Measurements from ENCODE around the gene PIH1D1. TPM values are rescaled to one million over a fixed set of nuclear protein-coding genes. Genes with fewer than 3 reads are reported as not detected.
"Not testable (repeated sequence)": the region's sequence is repeated elsewhere in the genome, so short reads cannot be mapped to it uniquely, and the experiment has no call there.

Gene PIH1D1
- total and polyA plus RNA-seq, 4 donors = 45.0 to 124 (median 64.2) TPM

DNA sequence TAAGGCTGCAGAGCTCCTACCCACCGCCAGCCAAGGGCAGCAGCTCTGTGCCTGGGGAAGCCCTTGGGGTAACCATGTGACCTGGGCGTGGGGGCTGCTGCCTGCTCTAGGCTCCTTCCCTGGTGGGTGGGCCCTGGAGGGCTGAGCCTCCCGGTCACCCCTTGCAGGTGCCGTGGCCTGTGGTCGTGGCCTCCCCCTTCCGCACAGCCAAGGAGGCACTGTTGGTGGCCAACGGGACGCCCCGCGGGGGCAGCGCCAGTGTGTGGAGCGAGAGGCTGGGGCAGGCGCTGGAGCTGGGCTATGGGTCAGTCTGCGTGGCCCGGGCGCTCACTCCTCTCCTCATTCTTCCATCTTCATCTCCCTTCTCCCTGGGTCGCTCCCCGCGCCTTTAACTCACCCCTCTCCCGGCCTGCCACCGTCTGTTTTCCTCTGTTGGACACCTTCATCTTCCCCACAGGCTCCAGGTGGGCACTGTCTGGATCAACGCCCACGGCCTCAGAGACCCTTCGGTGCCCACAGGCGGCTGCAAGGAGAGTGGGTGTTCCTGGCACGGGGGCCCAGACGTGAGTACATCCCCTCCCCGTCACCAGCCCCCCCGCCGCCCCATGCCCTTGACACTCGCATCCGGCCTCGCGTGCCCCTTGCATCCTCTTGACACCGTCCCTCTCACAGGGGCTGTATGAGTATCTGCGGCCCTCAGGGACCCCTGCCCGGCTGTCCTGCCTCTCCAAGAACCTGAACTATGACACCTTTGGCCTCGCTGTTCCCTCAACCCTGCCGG lies 12.5 kb upstream of the PIH1D1 start:
- Histone ChIP-seq H3K4me3 (ENCODE audit: low read length in 2 of 2) (no peak overlapping the region), H3K27me3 (ENCODE audit: control insufficient read depth in 1 of 2, insufficient read depth in 2 of 2, low read length in 1 of 2) (no peaks in the 10 kb centered on the region), H3K9me3 (ENCODE audit: control insufficient read depth, low read length) (no peaks in the 10 kb centered on the region), H3K27ac (ENCODE audit: low read depth in 1 of 2, low read length in 2 of 2) (no peak overlapping the region), H3K36me3 (ENCODE audit: control insufficient read depth in 1 of 2, insufficient read depth in 2 of 2, low read length in 1 of 2) (peaks cover 0 to 2% of the 10 kb centered on the region in 2 donors), H3K4me1 (ENCODE audit: control insufficient read depth in 1 of 2, insufficient read depth in 2 of 2, low read length in 2 of 2) (no peaks in the 10 kb centered on the region)
- DNase-seq (no peak), ATAC-seq (ENCODE audit: low FRiP score) (no peak)
- 89 to 92% methylated on average over 35 to 39 of the region's 39 CpGs for WGBS, 2 donors
- intact Hi-C loops (cut with DNase I) = no loop called here

- DNase-seq (no peak), ATAC-seq (ENCODE audit: low FRiP score) (no peak)
- H3K36me3 ChIP-seq (ENCODE audit: control insufficient read depth in 1 of 2, insufficient read depth in 2 of 2, low read length in 1 of 2) = peaks cover 0 to 2% of the 10 kb centered on the region in 2 donors
- intact Hi-C loops (cut with DNase I) = no loop called here
- no peaks in the 10 kb centered on the region for H3K4me1 ChIP-seq (ENCODE audit: control insufficient read depth in 1 of 2, insufficient read depth in 2 of 2, low read length in 2 of 2)
- no peak overlapping the region for H3K27ac ChIP-seq (ENCODE audit: low read depth in 1 of 2, low read length in 2 of 2)
- H3K27me3 ChIP-seq (ENCODE audit: control insufficient read depth in 1 of 2, insufficient read depth in 2 of 2, low read length in 1 of 2) = no peaks in the 10 kb centered on the region
- H3K9me3 ChIP-seq (ENCODE audit: control insufficient read depth, low read length) = no peaks in the 10 kb centered on the region
- no peak overlapping the region for H3K4me3 ChIP-seq (ENCODE audit: low read length in 2 of 2)
- WGBS, 2 donors = 85 to 88% methylated on average over 12 of the region's 12 CpGs
Observed at GRCh38 chr19:49462492-49462891, 10.9 kb upstream of the PIH1D1 start.

- 96 to 98% methylated on average over 32 to 37 of the region's 37 CpGs for WGBS, 2 donors
- H3K9me3 ChIP-seq (ENCODE audit: control insufficient read depth, low read length) = no peaks in the 10 kb centered on the region
- ATAC-seq (ENCODE audit: low FRiP score) = no peak
- H3K4me1 ChIP-seq (ENCODE audit: control insufficient read depth in 1 of 2, insufficient read depth in 2 of 2, low read length in 2 of 2) = no peaks in the 10 kb centered on the region
- H3K27me3 ChIP-seq (ENCODE audit: control insufficient read depth in 1 of 2, insufficient read depth in 2 of 2, low read length in 1 of 2) = no peaks in the 10 kb centered on the region
- H3K27ac ChIP-seq (ENCODE audit: low read depth in 1 of 2, low read length in 2 of 2) = no peak overlapping the region
- DNase-seq = no peak
- peaks cover 0 to 2% of the 10 kb centered on the region in 2 donors for H3K36me3 ChIP-seq (ENCODE audit: control insufficient read depth in 1 of 2, insufficient read depth in 2 of 2, low read length in 1 of 2)
- intact Hi-C loops (cut with DNase I) = no loop called here
- H3K4me3 ChIP-seq (ENCODE audit: low read length in 2 of 2) = no peak overlapping the region
Observed at GRCh38 chr19:49461656-49462055, 10.0 kb upstream of the PIH1D1 start.

DNA sequence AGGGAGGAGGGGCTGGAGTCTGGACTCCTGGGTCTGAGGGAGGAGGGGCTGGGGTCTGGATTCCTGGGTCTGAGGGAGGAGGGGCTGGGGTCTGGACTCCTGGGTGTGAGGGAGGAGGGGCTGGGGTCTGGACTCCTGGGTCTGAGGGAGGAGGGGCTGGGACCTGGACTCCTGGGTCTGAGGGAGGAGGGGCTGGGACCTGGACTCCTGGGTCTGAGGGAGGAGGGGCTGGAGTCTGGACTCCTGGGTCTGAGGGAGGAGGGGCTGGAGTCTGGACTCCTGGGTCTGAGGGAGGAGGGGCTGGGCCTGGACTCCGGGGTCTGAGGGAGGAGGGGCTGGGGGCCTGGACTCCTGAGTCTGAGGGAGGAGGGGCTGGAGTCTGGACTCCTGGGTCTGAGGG lies 9.5 kb upstream of the PIH1D1 start:
- DNase-seq; ATAC-seq (ENCODE audit: low FRiP score); H3K9me3 ChIP-seq (ENCODE audit: control insufficient read depth, low read length); H3K4me1 ChIP-seq (ENCODE audit: control insufficient read depth in 1 of 2, insufficient read depth in 2 of 2, low read length in 2 of 2); H3K36me3 ChIP-seq (ENCODE audit: control insufficient read depth in 1 of 2, insufficient read depth in 2 of 2, low read length in 1 of 2); H3K27ac ChIP-seq (ENCODE audit: low read depth in 1 of 2, low read length in 2 of 2); intact Hi-C loops (cut with DNase I); H3K4me3 ChIP-seq (ENCODE audit: low read length in 2 of 2); H3K27me3 ChIP-seq (ENCODE audit: control insufficient read depth in 1 of 2, insufficient read depth in 2 of 2, low read length in 1 of 2): not testable (repeated sequence)
- WGBS, 2 donors = 0% methylated on average over 1 of the region's 1 CpG; no CpG with 5 or more reads in 1 of the 2 donors

- Histone ChIP-seq H3K36me3 (ENCODE audit: control insufficient read depth in 1 of 2, insufficient read depth in 2 of 2, low read length in 1 of 2) (no peaks in the 10 kb centered on the region), H3K27ac (ENCODE audit: low read depth in 1 of 2, low read length in 2 of 2) (no peak overlapping the region), H3K4me3 (ENCODE audit: low read length in 2 of 2) (no peak overlapping the region), H3K9me3 (ENCODE audit: control insufficient read depth, low read length) (no peaks in the 10 kb centered on the region), H3K4me1 (ENCODE audit: control insufficient read depth in 1 of 2, insufficient read depth in 2 of 2, low read length in 2 of 2) (no peaks in the 10 kb centered on the region), H3K27me3 (ENCODE audit: control insufficient read depth in 1 of 2, insufficient read depth in 2 of 2, low read length in 1 of 2) (no peaks in the 10 kb centered on the region)
- no peak for ATAC-seq (ENCODE audit: low FRiP score)
- DNase-seq = no peak
- intact Hi-C loops (cut with DNase I) = no loop called here
- 89 to 93% methylated on average over 12 of the region's 12 CpGs for WGBS, 2 donors
Observed at GRCh38 chr19:49459388-49459787, 7.8 kb upstream of the PIH1D1 start.

- intact Hi-C loops (cut with DNase I) = no loop called here
- Histone ChIP-seq H3K4me3 (ENCODE audit: low read length in 2 of 2) (no peak overlapping the region), H3K27ac (ENCODE audit: low read depth in 1 of 2, low read length in 2 of 2) (no peak overlapping the region), H3K9me3 (ENCODE audit: control insufficient read depth, low read length) (no peaks in the 10 kb centered on the region), H3K36me3 (ENCODE audit: control insufficient read depth in 1 of 2, insufficient read depth in 2 of 2, low read length in 1 of 2) (no peaks in the 10 kb centered on the region), H3K4me1 (ENCODE audit: control insufficient read depth in 1 of 2, insufficient read depth in 2 of 2, low read length in 2 of 2) (no peaks in the 10 kb centered on the region), H3K27me3 (ENCODE audit: control insufficient read depth in 1 of 2, insufficient read depth in 2 of 2, low read length in 1 of 2) (no peaks in the 10 kb centered on the region)
- 92 to 94% methylated on average over 5 of the region's 5 CpGs for WGBS, 2 donors
- DNase-seq (no peak), ATAC-seq (ENCODE audit: low FRiP score) (no peak)
Observed at GRCh38 chr19:49458567-49458903, 6.9 kb upstream of the PIH1D1 start.

DNA sequence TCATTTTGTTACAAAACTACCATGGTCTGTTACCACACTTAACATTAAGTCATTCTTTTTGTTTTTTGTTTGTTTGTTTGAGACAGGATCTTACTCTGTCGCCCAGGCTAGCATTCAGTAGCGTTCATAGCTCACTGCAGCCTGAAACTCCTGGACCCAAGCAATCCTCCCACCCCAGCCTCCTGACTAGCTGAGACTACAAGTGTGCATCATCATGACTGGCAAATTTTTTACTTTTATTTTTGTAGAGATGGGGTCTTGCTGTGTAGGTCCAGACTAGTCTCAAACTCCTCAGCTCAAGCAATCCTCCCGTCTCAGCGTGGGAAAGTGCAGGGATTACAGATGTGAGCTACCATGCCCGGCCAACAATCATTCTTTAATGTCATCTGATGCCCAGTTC lies 4.7 kb upstream of the PIH1D1 start:
- Histone ChIP-seq H3K4me1 (ENCODE audit: control insufficient read depth in 1 of 2, insufficient read depth in 2 of 2, low read length in 2 of 2) (no peaks in the 10 kb centered on the region), H3K9me3 (ENCODE audit: control insufficient read depth, low read length) (no peaks in the 10 kb centered on the region), H3K27ac (ENCODE audit: low read depth in 1 of 2, low read length in 2 of 2) (no peak overlapping the region), H3K36me3 (ENCODE audit: control insufficient read depth in 1 of 2, insufficient read depth in 2 of 2, low read length in 1 of 2) (no peaks in the 10 kb centered on the region), H3K4me3 (ENCODE audit: low read length in 2 of 2) (no peak overlapping the region), H3K27me3 (ENCODE audit: control insufficient read depth in 1 of 2, insufficient read depth in 2 of 2, low read length in 1 of 2) (no peaks in the 10 kb centered on the region)
- 80 to 86% methylated on average over 5 of the region's 5 CpGs for WGBS, 2 donors
- intact Hi-C loops (cut with DNase I) = no loop called here
- no peak for ATAC-seq (ENCODE audit: low FRiP score)
- no peak for DNase-seq

GRCh38 chr19:49455773-49456172 lies 4.2 kb upstream of the PIH1D1 start:
- Histone ChIP-seq H3K9me3 (ENCODE audit: control insufficient read depth, low read length) (no peaks in the 10 kb centered on the region), H3K4me1 (ENCODE audit: control insufficient read depth in 1 of 2, insufficient read depth in 2 of 2, low read length in 2 of 2) (no peaks in the 10 kb centered on the region), H3K27me3 (ENCODE audit: control insufficient read depth in 1 of 2, insufficient read depth in 2 of 2, low read length in 1 of 2) (no peaks in the 10 kb centered on the region), H3K27ac (ENCODE audit: low read depth in 1 of 2, low read length in 2 of 2) (no peak overlapping the region), H3K36me3 (ENCODE audit: control insufficient read depth in 1 of 2, insufficient read depth in 2 of 2, low read length in 1 of 2) (no peaks in the 10 kb centered on the region), H3K4me3 (ENCODE audit: low read length in 2 of 2) (no peak overlapping the region)
- 63 to 64% methylated on average over 5 of the region's 5 CpGs for WGBS, 2 donors
- DNase-seq (no peak), ATAC-seq (ENCODE audit: low FRiP score) (no peak)
- intact Hi-C loops (cut with DNase I) = no loop called here

- DNase-seq (no peak), ATAC-seq (ENCODE audit: low FRiP score) (no peak)
- H3K27me3 ChIP-seq (ENCODE audit: control insufficient read depth in 1 of 2, insufficient read depth in 2 of 2, low read length in 1 of 2) = no peaks in the 10 kb centered on the region
- peak overlapping the region; percentile 64 to 75 for H3K27ac ChIP-seq (ENCODE audit: low read depth in 1 of 2, low read length in 2 of 2)
- H3K9me3 ChIP-seq (ENCODE audit: control insufficient read depth, low read length) = no peaks in the 10 kb centered on the region
- no peaks in the 10 kb centered on the region for H3K36me3 ChIP-seq (ENCODE audit: control insufficient read depth in 1 of 2, insufficient read depth in 2 of 2, low read length in 1 of 2)
- 37 to 41% methylated on average over 10 of the region's 10 CpGs for WGBS, 2 donors
- H3K4me1 ChIP-seq (ENCODE audit: control insufficient read depth in 1 of 2, insufficient read depth in 2 of 2, low read length in 2 of 2) = no peaks in the 10 kb centered on the region
- peak overlapping the region in 1 of 2 donors; percentile 7 for H3K4me3 ChIP-seq (ENCODE audit: low read length in 2 of 2)
- intact Hi-C loops (cut with DNase I) = no loop called here
Observed at GRCh38 chr19:49453757-49454240, 2.2 kb upstream of the PIH1D1 start.

Data from aorta (tissue), 5 donors.